ENCODE results near the gene DIPK2B.

The DIPK2B gene

DNA sequence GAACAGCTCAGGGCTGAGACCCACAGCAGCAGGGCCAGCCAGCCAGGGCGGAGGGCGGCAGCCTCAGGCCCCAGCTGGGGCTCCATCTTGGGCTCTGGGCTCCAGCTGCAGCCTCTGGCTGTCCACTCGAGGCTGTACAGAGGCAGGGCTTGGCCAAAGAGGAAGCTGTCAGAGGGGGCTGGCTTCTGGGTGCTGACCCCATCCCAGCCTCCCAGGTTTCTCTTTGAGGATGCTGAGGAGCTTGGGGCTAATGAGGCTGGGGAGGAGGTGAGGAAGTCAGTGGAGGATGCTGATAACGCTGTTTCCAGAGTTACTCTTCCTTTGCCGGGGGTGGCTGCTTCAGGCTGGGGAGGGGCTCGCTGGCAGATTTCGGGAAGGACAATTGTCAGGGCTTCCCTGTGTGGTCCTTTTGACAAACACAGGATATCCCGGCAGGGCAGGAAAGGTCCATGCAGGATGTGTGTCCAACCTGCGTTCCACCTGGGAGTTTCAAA lies at the start of gene DIPK2B:
TSS of gene DIPK2B (minus strand) at position 136 of the 494 bp plus-strand sequence. CDS start at position 86, 50 bp downstream.
- Mint-ChIP-seq H3K27me3 (peaks cover 3% of the 10 kb centered on the region), H3K36me3 (peaks cover 2% of the 10 kb centered on the region), H3K9me3 (peaks cover 4% of the 10 kb centered on the region), H3K4me1 (no peaks in the 10 kb centered on the region), H3K27ac (no peak within 1 kb of the TSS), H3K4me3 (no peak within 1 kb of the TSS)

DNA sequence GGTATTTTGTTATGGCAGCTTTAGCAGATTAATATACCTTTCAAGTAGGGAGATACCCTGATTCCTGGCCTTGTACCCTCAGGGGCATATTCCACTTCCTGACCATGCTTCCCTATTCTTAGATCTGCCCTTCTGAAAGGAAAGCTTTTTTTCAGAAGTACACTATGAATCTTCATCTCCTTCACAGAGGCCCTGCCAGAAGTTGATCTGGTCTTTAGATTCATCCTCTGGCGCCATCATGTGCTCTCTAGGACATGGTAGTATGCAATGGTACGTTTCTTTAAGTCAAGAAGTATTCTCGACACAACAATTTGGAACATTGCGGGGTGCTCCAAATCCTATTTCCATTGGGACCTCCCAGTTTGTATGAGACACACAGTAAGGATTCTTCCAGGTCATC lies 39.6 kb upstream of the DIPK2B start:
- Mint-ChIP-seq H3K4me1 (no peaks in the 10 kb centered on the region), H3K36me3 (no peaks in the 10 kb centered on the region), H3K27me3 (no peaks in the 10 kb centered on the region), H3K9me3 (peaks cover 5% of the 10 kb centered on the region), H3K27ac (no peak overlapping the region), H3K4me3 (no peak overlapping the region)

- Mint-ChIP-seq H3K4me1 (peaks cover 5% of the 10 kb centered on the region), H3K27ac (no peak overlapping the region), H3K36me3 (no peaks in the 10 kb centered on the region), H3K27me3 (no peaks in the 10 kb centered on the region), H3K9me3 (no peaks in the 10 kb centered on the region), H3K4me3 (no peak overlapping the region)
Observed at GRCh38 chrX:45238489-45238888, 37.8 kb upstream of the DIPK2B start.

- H3K4me1 Mint-ChIP-seq = peaks cover 30% of the 10 kb centered on the region
- no peak overlapping the region for H3K27ac Mint-ChIP-seq
- H3K9me3 Mint-ChIP-seq = no peaks in the 10 kb centered on the region
- H3K4me3 Mint-ChIP-seq = no peak overlapping the region
- no peaks in the 10 kb centered on the region for H3K27me3 Mint-ChIP-seq
- peaks cover 2% of the 10 kb centered on the region for H3K36me3 Mint-ChIP-seq
Observed at GRCh38 chrX:45233531-45233930, 32.9 kb upstream of the DIPK2B start.

DNA sequence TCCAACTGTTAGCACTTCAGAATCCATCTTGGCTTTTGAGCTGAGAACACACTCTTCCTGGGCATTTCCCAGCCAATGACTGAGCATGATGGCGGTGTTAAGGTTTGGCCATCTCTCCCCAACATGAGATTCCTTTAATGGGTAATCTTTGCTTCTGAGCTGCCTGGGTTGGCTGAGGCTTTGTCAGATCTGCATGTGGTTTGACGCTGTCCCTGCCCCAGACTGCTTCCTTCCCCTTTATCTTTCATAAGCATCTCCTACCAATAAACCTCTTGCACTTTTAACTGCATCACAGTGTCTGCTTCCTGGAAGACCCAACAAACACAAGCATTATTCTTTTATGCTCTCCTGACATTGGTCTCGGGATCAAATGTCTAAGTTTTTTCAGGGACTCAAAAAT lies 31.5 kb upstream of the DIPK2B start:
- H3K27me3 Mint-ChIP-seq = no peaks in the 10 kb centered on the region
- H3K9me3 Mint-ChIP-seq = no peaks in the 10 kb centered on the region
- no peak overlapping the region for H3K27ac Mint-ChIP-seq
- H3K36me3 Mint-ChIP-seq = peaks cover 2% of the 10 kb centered on the region
- H3K4me1 Mint-ChIP-seq = peaks cover 30% of the 10 kb centered on the region
- H3K4me3 Mint-ChIP-seq = no peak overlapping the region

DNA sequence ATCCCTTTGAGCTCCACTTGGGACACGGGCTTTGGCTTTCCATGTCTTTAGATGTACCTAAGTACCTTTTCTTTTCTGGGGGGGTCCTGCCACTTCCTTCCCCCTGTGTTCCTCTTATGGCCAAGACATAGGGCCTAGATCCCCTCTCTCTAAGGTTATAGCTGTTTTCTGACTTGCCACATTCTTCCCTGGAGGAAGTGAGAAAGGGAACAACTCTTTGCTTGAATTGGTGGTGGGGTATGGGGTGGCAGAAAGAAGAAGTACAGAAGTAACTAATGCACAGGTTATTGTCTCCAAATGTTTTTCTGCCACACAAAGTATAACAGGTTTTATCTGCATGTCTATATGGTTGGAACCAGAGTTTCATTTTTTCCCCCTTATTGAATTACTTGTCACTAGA lies 29.7 kb upstream of the DIPK2B start:
- H3K9me3 Mint-ChIP-seq = no peaks in the 10 kb centered on the region
- H3K4me1 Mint-ChIP-seq = peaks cover 30% of the 10 kb centered on the region
- H3K27ac Mint-ChIP-seq = no peak overlapping the region
- H3K4me3 Mint-ChIP-seq = no peak overlapping the region
- H3K27me3 Mint-ChIP-seq = no peaks in the 10 kb centered on the region
- H3K36me3 Mint-ChIP-seq = peaks cover 2% of the 10 kb centered on the region

GRCh38 chrX:45229348-45229747 lies 28.7 kb upstream of the DIPK2B start:
- H3K36me3 Mint-ChIP-seq = peaks cover 2% of the 10 kb centered on the region
- H3K27me3 Mint-ChIP-seq = no peaks in the 10 kb centered on the region
- H3K4me1 Mint-ChIP-seq = peaks cover 30% of the 10 kb centered on the region
- no peak overlapping the region for H3K4me3 Mint-ChIP-seq
- no peak overlapping the region for H3K27ac Mint-ChIP-seq
- no peaks in the 10 kb centered on the region for H3K9me3 Mint-ChIP-seq

GRCh38 chrX:45228126-45228525 lies 27.4 kb upstream of the DIPK2B start:
- Mint-ChIP-seq H3K9me3 (no peaks in the 10 kb centered on the region), H3K27ac (no peak overlapping the region), H3K4me3 (no peak overlapping the region)

GRCh38 chrX:45208121-45208856 lies 7.6 kb upstream of the DIPK2B start:
- H3K4me3 Mint-ChIP-seq = no peak overlapping the region
- no peaks in the 10 kb centered on the region for H3K27me3 Mint-ChIP-seq
- H3K27ac Mint-ChIP-seq = no peak overlapping the region
- peaks cover 4% of the 10 kb centered on the region for H3K36me3 Mint-ChIP-seq
- H3K4me1 Mint-ChIP-seq = no peaks in the 10 kb centered on the region
- peaks cover 4% of the 10 kb centered on the region for H3K9me3 Mint-ChIP-seq

More at GRCh38 chrX:45228126-45228525, 27.4 kb upstream of the DIPK2B start:
- Mint-ChIP-seq H3K4me1 (peaks cover 22% of the 10 kb centered on the region), H3K36me3 (peaks cover 2% of the 10 kb centered on the region), H3K27me3 (no peaks in the 10 kb centered on the region)

- H3K9me3 Mint-ChIP-seq = peaks cover 4% of the 10 kb centered on the region
- no peak overlapping the region for H3K4me3 Mint-ChIP-seq
- no peaks in the 10 kb centered on the region for H3K4me1 Mint-ChIP-seq
- H3K27ac Mint-ChIP-seq = no peak overlapping the region
- peaks cover 3% of the 10 kb centered on the region for H3K27me3 Mint-ChIP-seq
- H3K36me3 Mint-ChIP-seq = peaks cover 2% of the 10 kb centered on the region
Observed at GRCh38 chrX:45202171-45202570, 1.5 kb upstream of the DIPK2B start.

GRCh38 chrX:45198706-45199105 lies 2.0 kb downstream of the DIPK2B start:
- Mint-ChIP-seq H3K27ac (no peak overlapping the region), H3K4me1 (no peaks in the 10 kb centered on the region), H3K36me3 (no peaks in the 10 kb centered on the region), H3K9me3 (no peaks in the 10 kb centered on the region), H3K4me3 (no peak overlapping the region), H3K27me3 (peaks cover 3% of the 10 kb centered on the region)

DNA sequence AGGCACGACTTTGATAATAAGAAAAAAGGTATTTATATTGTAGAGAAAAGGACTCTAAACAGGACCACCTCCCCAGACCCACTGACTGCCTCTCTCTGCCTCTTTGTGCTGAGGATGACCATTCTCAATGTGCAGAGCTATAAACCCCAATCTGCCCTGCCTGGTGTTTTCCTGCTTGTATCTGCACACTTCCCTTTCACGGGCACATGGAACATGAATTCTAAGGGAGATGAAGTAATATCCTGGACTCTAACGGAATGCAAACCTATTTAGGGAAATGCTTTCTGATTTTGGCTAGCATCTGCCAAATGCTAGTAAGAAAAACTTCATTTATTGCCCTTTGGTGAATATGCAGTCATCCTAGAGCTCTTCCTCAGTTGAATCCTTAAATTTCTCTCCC lies 2.4 kb downstream of the DIPK2B start:
- Mint-ChIP-seq H3K9me3 (no peaks in the 10 kb centered on the region), H3K27ac (no peak overlapping the region), H3K36me3 (no peaks in the 10 kb centered on the region), H3K4me3 (no peak overlapping the region), H3K4me1 (no peaks in the 10 kb centered on the region), H3K27me3 (peaks cover 3% of the 10 kb centered on the region)

- Mint-ChIP-seq H3K4me3 (no peak overlapping the region), H3K36me3 (no peaks in the 10 kb centered on the region), H3K4me1 (peaks cover 8% of the 10 kb centered on the region), H3K27me3 (peaks cover 1% of the 10 kb centered on the region), H3K27ac (no peak overlapping the region), H3K9me3 (no peaks in the 10 kb centered on the region)
Observed at GRCh38 chrX:45196701-45197100, 4.0 kb downstream of the DIPK2B start.

GRCh38 chrX:45191820-45192409 lies 8.8 kb downstream of the DIPK2B start:
- Mint-ChIP-seq H3K36me3 (no peaks in the 10 kb centered on the region), H3K9me3 (no peaks in the 10 kb centered on the region), H3K27me3 (no peaks in the 10 kb centered on the region), H3K4me3 (peak overlapping the region; percentile 26), H3K27ac (peak overlapping the region; percentile 30), H3K4me1 (peaks cover 32% of the 10 kb centered on the region)

GRCh38 chrX:45191383-45191782 lies 9.3 kb downstream of the DIPK2B start:
- Mint-ChIP-seq H3K27me3 (no peaks in the 10 kb centered on the region), H3K4me3 (peak overlapping the region; percentile 31), H3K4me1 (peaks cover 35% of the 10 kb centered on the region), H3K36me3 (no peaks in the 10 kb centered on the region), H3K27ac (peak overlapping the region; percentile 30), H3K9me3 (no peaks in the 10 kb centered on the region)

GRCh38 chrX:45187731-45188130 lies 12.9 kb downstream of the DIPK2B start:
- Mint-ChIP-seq H3K4me1 (peaks cover 35% of the 10 kb centered on the region), H3K9me3 (no peaks in the 10 kb centered on the region), H3K27me3 (no peaks in the 10 kb centered on the region), H3K36me3 (no peaks in the 10 kb centered on the region), H3K27ac (peak overlapping the region; percentile 55), H3K4me3 (peak overlapping the region; percentile 89)
